Sigmoid colon (tissue), 4 donors: ENCODE data around the gene IWS1.

Source experiments
- CTCF ChIP-seq, 4 experiments: fragments of 450-650 bp in 3 of 4; fragments of 200-600 bp in 1 of 4; IDR thresholded peaks; one replicate each; pipeline ENCODE4 v1.5.1; 2016 to 2019; ENCODE audit warnings: antibody characterized with exemption in 4 of 4, mild to moderate bottlenecking in 3 of 4, moderate library complexity in 2 of 4
- POLR2AphosphoS5 ChIP-seq, 4 donors: sonication (generic); formaldehyde crosslinking; IDR thresholded peaks; one replicate each; pipeline ENCODE4 v1.6.1; 2017; ENCODE audit warnings: antibody characterized with exemption in 4 of 4

GRCh38 chr2:127431408-127432023 is 94.8 kb downstream of the IWS1 start:
- TF ChIP-seq CTCF (IDR thresholded peaks at IDR 0.05) (no peak), POLR2AphosphoS5 (IDR thresholded peaks at IDR 0.05) (no peak)
